Mammary epithelial cell (primary cell): ENCODE results near the gene TNNC1.

Experiments used
- CTCF ChIP-seq, 2 donors: IDR thresholded peaks in 1 of 2; conservative IDR thresholded peaks in 1 of 2; 2 replicates each; pipeline ENCODE4 v1.5.1; 2011 to 2012; ENCODE audit warnings: inconsistent platforms in 2 of 2, low read length in 2 of 2, mild to moderate bottlenecking in 2 of 2, control low read depth in 1 of 2, low read depth in 1 of 2; ENCODE audit not compliant: insufficient read depth in 1 of 2; ENCODE audit errors: extremely low read depth in 1 of 2
- EZH2 ChIP-seq: IDR thresholded peaks from 2 replicates; pipeline ENCODE4 v1.6.1; 2012; ENCODE audit warnings: low read length, inconsistent platforms, borderline replicate concordance

- TF ChIP-seq CTCF (conservative IDR thresholded peaks at IDR 0.05 in 1 of 2, IDR thresholded peaks at IDR 0.05 in 1 of 2; ENCODE audit: extremely low read depth in 1 of 2, insufficient read depth in 1 of 2, low read depth in 1 of 2, low read length in 2 of 2) (no peak), EZH2 (no peak)
These were observed 11.2 kb downstream of the TNNC1 start for GRCh38 chr3:52442409-52443267.
